GM19025 (cell line): Measurements from ENCODE around the gene CYP4X1.
"Not testable (repeated sequence)": the region's sequence is repeated elsewhere in the genome, so short reads cannot be mapped to it uniquely, and the experiment has no call there.

Experiments
- ATAC-seq: cut with Tn5 transposase; IDR thresholded peaks from one replicate; pipeline ENCODE4 v1.9.1; 2021; ENCODE audit warnings: mild to moderate bottlenecking, low read depth, moderate library complexity; ENCODE audit not compliant: unreplicated experiment

The CYP4X1 gene

DNA sequence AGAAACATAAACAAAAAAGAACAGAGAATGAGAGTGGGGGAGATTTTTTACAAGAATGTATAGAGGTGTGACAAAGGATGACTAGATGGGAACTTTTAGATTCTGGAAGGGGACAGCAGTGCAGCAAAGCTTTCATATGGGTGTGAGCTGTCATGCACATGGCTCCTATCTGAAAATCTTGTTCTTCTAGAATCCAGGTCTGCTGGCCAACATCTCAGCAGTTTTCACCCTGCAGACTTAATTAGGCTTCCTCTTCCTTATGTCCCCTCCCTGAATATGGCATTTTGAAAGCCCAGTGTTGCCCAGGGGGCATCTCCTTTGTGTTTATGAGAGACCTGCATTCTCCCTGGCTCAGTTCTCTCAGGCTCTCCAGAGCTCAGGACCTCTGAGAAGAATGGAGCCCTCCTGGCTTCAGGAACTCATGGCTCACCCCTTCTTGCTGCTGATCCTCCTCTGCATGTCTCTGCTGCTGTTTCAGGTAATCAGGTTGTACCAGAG, 43.7 kb downstream of the CYP4X1 start, which contains the start of gene CYP4Z1:
TSS of gene CYP4Z1 (plus strand) at position 135 of the 498 bp plus-strand sequence. CDS start at position 395, 260 bp downstream.
- ATAC-seq = no peak

DNA sequence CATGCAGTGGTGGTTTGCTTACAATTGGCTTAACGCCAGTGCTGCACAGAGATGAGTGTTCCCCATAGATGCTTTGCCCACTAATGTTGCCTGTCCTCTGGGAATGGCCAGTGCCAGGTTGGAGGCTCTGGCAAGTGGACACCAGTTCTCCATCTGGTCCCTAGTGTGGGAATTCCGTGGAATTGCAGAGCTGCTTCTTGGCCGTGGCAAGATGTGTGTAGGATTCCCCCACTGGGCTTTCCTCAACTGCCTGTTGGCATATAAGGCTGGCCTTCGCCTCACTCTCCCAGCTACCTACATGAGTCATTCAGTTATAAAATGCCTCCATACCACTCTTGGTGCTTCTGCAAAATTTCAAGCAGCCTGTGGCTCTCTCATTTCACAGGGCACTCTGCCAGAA, 45.6 kb downstream of the CYP4X1 start:
- not testable (repeated sequence) for ATAC-seq

GRCh38 chr1:47069509-47069908, 46.0 kb downstream of the CYP4X1 start:
- ATAC-seq = not testable (repeated sequence)

GRCh38 chr1:47089356-47089755, 65.9 kb downstream of the CYP4X1 start:
- ATAC-seq = not testable (repeated sequence)

DNA sequence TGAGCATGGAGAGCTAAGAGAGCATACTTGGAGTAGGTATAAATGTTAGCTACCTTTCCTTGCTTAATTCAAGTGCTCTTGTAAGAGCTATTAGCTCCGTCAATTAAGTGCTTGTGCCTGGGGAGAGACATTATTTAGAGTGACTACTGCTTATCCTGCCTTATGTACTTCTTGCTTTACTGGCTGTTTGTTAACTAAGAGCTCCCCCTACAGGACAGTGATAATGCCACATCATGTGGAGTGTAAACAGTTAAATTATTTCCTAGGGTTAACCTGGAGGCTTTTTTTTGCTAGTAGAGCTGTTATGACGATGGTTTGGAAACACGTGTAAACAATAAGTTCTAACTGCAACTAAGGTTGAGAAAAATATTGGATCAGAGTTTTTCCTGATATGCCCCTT, 68.0 kb downstream of the CYP4X1 start:
- not testable (repeated sequence) for ATAC-seq
